NCI-H82 treated with DMSO at 0.1 percent for 48 hours (cell line): ENCODE data around the gene FAM227B.
"Not testable (repeated sequence)": the region's sequence is repeated elsewhere in the genome, so short reads cannot be mapped to it uniquely, and the experiment has no call there.

Source experiments
- DNase-seq: peaks from one replicate; lab custom pipeline; 2025; ENCODE audit not compliant: unreplicated experiment; lab: John Stamatoyannopoulos, UW

FAM227B gene

GRCh38 chr15:49495993-49496753, 124.4 kb downstream of the FAM227B start:
- no peak for DNase-seq

GRCh38 chr15:49494842-49495241, 125.8 kb downstream of the FAM227B start:
- DNase-seq: no peak

DNA sequence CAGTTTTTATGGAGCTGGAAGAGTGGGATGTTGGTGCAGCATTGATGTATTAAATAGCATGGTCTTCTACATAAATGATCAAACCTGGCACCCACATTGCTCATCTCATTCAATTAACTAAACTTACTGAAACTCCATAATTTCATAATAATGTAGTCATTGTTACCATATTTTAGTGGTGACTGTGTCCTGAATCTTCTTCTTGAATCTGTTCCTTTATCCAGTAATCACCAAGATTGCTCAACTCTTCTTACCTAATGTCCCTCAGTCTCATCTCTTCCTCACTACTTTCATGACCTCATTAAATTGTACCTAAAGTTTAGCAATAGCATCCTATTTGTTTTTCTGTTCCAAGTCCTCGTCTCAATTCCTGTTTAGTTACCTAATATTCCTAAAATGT, 127.8 kb downstream of the FAM227B start:
- no peak for DNase-seq

DNA sequence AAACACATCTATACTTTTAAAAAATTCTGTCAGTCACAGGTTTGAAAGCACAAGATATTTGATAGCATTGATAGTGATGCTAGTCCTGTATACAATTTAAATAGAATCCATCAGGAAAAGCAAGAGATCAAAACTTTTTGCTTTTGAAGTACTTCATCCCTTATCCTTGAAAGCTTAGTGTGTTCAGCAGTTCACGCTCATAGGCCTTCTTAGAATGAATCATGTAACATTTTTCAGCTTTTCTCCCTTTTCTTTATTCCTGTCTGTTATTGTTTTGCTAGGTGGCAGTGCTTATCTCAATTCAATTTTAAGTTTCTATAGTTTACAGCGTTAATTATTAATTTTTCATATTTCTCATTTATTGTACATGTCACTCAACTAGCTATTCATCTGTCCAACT, 128.5 kb downstream of the FAM227B start:
- no peak for DNase-seq

- DNase-seq: no peak
Observed at GRCh38 chr15:49490966-49491365, 129.7 kb downstream of the FAM227B start.

DNA sequence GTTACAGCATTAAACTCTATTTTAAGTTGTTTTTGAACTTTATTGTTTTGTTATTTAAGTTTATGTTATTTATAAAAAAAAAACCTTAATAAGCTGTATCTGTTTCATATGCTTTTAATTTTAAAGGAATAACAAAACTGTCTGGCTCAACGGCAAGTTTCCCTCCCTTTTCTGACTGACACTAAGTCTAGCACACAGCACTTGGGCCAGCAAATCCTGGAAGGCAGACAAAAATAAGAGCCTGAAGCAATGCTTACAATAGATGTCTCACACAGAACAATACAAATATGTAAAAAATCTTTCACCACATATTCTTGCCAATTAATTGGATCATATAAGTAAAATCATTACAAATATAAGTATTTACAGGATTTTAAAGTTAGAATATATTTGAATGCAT, 135.2 kb downstream of the FAM227B start:
- DNase-seq: not testable (repeated sequence)

GRCh38 chr15:49478982-49479381, 141.6 kb downstream of the FAM227B start:
- not testable (repeated sequence) for DNase-seq

DNA sequence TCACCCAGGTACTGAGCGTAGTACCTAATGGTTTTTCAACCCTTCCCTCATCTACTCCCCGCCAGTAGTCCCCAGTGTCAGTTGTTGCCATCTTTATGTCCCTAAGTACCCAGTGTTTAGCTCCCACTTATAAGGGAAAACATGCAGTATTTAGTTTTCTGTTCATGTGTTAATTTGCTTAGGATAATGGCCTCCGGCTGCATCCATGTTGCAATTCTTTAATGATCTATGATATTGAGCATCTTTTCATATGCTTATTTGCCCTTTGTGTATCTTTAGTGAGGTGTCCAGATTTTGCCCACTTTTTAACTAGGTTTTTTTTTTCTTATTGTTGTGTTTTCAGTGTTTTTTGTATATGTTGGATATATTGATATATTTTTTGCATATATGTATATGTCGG, 142.6 kb downstream of the FAM227B start:
- not testable (repeated sequence) for DNase-seq

- DNase-seq: no peak
Observed at GRCh38 chr15:49473031-49473430, 147.6 kb downstream of the FAM227B start.

- DNase-seq: no peak
Observed at GRCh38 chr15:49472338-49472737, 148.3 kb downstream of the FAM227B start.

GRCh38 chr15:49471733-49472132, 148.9 kb downstream of the FAM227B start:
- no peak for DNase-seq

DNA sequence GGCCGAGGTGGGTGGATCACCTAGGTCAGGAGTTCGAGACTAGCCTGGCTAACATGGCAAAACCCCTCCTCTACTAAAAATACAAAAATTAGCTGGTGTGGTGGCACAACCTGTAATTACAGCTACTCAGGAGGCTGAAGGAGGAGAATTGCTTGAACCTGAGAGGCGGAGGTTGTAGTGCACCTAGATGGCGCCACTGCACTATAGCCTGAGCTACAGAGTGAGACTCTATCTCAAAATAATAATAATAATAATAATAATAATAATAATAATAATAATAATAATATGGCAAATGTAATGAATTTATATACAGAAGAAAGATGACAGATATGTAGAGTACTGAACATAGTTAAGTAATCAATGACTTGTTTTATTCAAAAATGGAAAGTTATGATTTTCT, 149.4 kb downstream of the FAM227B start:
- DNase-seq: not testable (repeated sequence)

- no peak for DNase-seq
Observed at GRCh38 chr15:49468481-49468839, 152.2 kb downstream of the FAM227B start.

DNA sequence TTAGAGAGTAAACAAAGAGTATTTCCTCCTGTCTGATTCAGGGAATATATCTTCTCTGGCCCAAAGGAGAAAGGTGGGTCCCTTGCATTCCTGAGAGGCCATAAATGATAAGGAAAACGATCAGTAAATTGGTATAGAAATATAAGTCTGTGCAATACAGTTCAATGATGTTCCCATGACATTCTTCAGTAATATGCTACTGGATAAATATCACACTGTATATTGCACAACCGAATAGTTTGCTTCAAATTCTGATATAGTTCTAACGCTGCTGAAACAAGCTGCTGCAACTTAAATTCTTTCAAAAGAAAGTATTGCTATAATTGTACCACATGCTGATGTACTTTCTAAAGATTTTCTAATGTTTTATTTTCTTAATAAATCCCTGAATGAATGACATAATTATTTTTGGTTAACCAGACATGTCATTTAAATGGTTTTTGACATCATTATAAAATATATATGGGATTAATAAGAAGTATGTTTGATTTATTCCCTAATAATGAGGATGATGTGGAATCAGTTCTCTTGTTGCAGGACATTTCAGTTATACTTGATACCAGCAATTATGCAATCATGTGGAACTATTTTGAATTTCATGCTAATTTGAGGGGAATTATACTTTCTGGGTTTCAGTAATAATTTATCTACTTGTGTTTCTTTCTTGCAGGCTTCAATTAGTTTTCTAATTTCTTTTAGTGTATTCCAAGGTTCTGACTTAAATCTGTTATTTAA, 152.7 kb downstream of the FAM227B start:
- DNase-seq: no peak

GRCh38 chr15:49466119-49466518, 154.5 kb downstream of the FAM227B start:
- DNase-seq: no peak

- no peak for DNase-seq
Observed at GRCh38 chr15:49464522-49464921, 156.1 kb downstream of the FAM227B start.

GRCh38 chr15:49462232-49462844, 158.3 kb downstream of the FAM227B start:
- no peak for DNase-seq

- no peak for DNase-seq
Observed at GRCh38 chr15:49460411-49460941, 160.1 kb downstream of the FAM227B start.

DNA sequence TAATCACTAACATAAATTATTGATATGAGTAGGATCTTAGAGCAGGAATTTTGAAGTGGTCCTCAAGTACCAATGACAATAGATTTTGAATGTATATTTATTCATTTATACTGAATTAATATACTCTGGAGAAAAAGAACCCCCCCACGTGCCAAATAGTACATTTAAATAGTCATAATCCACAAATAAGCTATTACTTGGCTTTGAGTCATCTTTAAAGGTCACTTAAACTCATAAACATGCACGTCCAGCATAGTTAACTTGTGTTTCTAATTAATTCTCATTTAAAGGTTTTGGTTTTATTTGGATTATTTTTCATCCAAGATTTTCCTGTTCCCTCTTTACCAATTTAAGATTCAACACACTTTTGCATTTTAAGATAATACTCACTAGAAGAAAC, 162.5 kb downstream of the FAM227B start:
- DNase-seq: no peak

DNA sequence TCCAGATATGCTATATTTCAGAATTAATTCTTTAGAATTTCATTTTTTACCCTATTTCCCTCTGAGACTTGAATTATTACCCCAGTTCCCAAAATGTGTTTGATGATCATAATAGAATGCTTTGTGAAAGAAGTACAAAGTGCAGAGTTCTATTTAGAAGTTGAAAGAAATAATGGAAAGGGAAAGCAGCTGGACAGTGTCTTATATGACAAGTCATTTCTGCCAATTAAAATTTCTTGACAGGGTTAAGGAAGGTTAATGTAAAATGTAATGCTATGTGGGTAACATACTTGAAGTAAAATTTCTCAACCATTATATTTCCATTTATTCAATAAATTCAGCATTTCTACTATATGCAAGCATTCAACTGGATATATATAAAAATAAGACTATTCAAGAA, 164.5 kb downstream of the FAM227B start:
- DNase-seq: no peak

- DNase-seq: no peak
Observed at GRCh38 chr15:49452595-49452994, 168.0 kb downstream of the FAM227B start.

- no peak for DNase-seq
Observed at GRCh38 chr15:49441816-49442215, 178.8 kb downstream of the FAM227B start.
